NCI-H1930 (cell line): ENCODE data around the gene NR3C2.
"Not testable (repeated sequence)": the region's sequence is repeated elsewhere in the genome, so short reads cannot be mapped to it uniquely, and the experiment has no call there.

ENCODE experiments used
- DNase-seq, 2 experiments: peaks; one replicate each; lab custom pipeline; 2025; lab: John Stamatoyannopoulos, UW

The NR3C2 gene

DNA sequence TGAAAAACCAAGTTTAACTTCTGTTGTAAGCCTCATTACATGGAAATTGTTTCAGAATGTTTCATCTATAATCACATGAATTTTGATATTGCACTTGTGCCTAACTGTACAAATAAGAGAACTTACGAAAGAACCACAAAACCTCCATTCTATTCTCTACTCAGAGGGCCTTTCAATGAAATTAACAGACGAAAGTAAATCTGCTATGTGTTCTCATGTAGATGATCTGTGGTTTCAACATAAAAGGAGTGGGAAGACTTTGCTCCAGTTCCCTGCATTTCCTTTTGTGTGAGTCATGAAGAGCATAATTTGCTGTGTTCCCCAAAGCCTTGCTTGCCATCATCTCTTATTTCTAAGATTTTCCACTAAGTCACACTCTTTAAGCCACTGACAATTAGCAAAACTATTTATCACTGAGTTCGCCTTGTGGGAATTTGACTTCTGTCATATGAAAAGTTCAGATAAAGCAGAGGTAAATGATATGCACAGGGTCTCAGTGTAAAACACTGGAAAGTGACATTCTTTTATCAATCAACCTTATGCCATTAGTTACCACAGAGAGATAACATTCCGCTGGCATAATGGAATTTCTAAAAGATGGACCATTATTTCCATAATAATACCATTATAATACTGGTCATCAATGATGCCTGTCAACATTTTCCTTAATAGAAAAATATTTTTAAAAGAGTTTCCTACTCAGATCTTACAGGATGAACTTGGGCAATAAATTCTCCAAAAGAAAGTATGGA lies 329.8 kb downstream of the NR3C2 start:
- DNase-seq: no peak

- DNase-seq: no peak
These were observed 332.0 kb downstream of the NR3C2 start for GRCh38 chr4:148110169-148110568.

DNA sequence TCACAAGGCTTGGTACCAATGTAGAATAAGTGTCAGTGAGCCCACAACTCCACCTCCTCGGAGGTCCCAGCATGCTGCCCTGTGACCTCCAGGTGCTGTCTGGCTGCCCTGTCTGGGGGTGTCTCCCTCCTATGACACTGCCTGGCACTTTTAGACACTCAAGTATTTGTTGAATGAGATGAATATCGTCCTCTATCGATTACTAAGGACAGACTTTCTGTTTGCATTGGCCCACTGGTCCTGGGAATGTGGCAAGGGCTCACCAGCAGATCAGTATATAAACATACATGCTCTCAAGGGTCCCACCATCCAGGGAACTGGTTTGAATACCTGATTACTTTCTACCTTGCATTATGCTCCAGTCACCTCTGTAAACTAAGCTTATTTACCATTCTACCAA lies 333.0 kb downstream of the NR3C2 start:
- no peak for DNase-seq

DNA sequence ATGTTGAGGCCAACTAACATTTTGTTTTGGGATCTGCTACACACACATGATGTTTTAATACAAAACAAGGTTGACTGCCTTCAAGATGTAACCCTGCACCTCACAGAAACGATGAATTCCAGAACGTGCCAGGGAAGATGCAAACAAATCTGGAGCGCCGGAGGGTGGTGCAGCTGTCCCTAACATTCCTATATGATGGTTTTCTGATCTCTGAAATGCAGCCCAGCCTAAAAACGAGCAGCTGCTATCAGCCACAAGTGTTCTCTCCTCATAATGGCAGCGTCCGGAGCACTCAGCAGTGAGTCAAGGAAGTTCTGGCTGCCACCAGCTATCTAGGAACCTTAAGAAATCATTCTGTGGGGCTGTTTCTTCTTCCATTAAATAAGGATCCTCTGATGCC lies 333.4 kb downstream of the NR3C2 start:
- DNase-seq: no peak

DNA sequence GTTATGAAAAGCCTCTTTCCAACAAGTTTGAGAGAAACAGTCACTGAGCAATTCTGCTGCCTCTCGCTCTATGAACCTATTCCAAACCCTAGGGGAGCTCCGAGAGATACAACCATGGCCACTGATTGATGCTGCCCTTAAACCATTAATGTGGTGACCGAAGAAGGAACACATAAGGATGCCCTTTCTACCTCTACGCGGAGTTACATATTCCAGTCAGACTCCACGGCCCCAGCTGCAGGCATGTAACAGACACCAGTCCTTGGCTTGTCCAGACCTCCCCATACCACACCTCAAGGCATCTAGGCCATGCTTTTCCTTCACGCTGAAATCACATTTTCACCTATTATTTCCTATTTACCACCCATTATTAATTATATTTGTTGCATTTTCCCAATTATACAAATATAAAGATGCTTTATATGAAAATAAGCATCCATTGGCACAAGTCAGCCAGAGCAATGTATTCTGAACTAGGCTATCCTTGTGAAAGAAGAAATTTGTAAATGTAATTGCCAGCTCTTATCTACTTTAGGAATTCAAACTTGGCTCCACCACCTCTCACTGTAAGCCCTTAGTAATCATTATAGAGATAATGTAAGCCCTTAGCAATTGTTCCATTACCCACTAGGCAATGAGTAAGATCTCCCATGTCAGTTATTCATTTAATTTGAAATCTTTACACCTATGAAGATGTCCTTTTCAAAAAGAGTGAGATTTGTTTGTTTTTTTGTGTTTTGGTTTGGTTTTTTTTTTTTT lies 338.4 kb downstream of the NR3C2 start:
- no peak for DNase-seq

DNA sequence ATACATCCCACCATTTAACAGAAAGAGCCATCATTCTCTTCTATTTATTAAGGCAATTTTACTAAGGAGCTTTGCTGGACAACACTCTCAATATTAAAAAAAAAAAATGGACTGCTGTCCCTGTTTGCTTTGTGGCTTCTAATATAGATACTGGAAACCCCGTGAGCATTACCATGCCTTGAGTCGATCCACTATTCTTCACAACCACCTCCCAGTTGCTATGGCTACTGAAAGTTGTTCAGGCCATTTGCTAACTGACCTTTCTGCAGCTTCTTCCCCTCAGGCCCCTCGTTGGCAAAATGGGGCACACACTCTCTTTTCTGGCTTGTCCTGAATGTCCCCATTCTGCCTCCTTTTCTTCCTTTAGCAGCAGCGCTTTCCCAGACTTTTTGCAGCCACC lies 340.4 kb downstream of the NR3C2 start:
- DNase-seq: no peak

DNA sequence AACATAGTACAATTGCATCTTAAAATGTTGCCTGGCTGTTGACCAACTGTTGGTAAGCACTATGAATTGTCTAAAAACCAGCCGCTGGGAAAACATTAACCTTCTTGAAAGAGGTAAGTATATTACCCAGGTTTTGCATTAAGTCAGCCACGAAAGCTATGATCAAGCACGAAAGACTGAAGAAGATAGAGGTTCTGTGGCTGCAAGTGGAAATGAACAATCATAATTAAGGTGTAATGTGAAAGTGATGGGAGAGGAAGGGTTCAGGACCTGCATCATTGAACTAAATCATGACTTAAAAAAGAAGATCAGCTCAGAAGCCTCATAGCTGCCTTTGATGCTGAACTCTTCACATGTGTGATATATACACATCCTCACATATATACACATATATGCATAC lies 341.0 kb downstream of the NR3C2 start:
- DNase-seq: no peak

GRCh38 chr4:148097801-148098200 lies 344.4 kb downstream of the NR3C2 start:
- DNase-seq: no peak

- DNase-seq: no peak
These were observed 346.8 kb downstream of the NR3C2 start for GRCh38 chr4:148095346-148095923.

- DNase-seq: no peak
These were observed 348.1 kb downstream of the NR3C2 start for GRCh38 chr4:148094149-148094548.

DNA sequence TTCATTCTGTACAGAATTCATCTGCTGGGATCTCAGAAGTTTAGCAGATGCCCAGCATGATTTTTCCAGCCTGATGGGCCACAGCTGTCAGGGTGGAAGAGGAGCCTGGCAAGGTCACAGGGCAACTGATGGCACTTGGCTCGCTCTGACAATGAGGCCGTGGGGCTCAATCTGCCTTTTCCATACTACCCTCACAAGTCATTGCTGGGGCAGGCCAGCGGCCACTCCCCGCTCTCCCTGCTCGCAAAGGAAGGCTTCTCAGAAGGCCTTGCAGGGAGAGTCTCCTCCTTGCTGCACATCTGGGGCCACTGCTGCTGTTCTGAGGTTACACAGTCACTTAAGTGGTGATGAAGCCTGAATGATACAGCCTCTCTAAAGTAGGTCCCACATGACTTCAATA lies 349.1 kb downstream of the NR3C2 start:
- no peak for DNase-seq

DNA sequence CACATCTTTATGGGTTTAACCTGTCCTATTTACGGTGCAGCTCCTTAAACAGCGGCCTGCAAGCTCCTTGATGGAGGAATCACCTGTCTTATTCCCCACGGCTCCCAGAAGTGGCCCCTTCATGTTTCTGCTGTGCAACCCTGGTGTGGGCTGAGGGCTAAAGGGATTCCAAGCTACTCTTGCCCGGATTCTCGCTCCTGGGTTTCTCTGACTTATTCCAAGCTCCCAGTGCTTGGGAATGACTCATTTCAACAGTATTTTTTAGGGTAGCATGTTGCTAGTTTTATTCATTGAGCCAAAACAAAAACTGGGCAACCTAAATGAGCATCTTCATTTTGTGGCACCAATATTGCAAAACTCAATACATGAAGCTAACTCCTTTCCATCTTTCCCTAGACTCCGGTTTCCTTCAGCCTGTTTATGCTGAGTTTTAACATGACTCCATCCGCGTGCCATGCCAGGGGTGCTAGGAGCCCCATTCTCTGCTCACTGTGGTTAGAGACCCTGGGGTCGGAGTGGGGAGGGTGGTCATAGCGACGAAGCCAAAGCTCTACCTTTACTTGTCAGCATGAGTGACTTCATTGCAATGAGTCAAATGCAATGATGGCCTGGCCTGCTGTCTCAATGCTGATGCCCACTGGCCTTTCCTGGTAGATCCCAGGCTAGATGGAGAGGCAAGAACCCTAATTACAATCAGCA lies 349.7 kb downstream of the NR3C2 start:
- DNase-seq: no peak

- no peak for DNase-seq
These were observed 350.3 kb downstream of the NR3C2 start for GRCh38 chr4:148091896-148092295.

GRCh38 chr4:148090503-148091476 lies 351.4 kb downstream of the NR3C2 start:
- no peak for DNase-seq

- no peak for DNase-seq
These were observed 352.2 kb downstream of the NR3C2 start for GRCh38 chr4:148090029-148090428.

- DNase-seq: no peak
These were observed 352.6 kb downstream of the NR3C2 start for GRCh38 chr4:148089624-148090023.

DNA sequence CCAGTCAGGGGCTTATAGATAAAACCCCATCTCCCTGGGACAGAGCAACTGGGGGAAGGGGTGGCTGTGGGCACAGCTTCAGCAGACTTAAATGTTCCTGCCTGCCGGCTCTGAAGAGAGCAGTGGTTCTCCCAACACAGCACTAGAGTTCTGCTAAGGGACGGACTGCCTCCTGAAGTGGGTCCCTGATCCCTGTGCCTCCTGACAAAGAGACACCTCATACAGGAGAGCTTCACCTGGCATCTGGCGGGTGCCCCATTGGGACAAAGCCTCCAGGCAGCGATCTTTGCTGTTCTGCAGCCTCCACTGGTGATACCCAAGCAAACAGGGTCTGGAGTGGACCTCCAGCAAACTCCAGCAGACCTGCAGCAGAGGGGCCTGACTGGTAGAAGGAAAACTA lies 359.1 kb downstream of the NR3C2 start:
- DNase-seq: not testable (repeated sequence)

- DNase-seq: no peak
These were observed 360.5 kb downstream of the NR3C2 start for GRCh38 chr4:148081745-148082144.

DNA sequence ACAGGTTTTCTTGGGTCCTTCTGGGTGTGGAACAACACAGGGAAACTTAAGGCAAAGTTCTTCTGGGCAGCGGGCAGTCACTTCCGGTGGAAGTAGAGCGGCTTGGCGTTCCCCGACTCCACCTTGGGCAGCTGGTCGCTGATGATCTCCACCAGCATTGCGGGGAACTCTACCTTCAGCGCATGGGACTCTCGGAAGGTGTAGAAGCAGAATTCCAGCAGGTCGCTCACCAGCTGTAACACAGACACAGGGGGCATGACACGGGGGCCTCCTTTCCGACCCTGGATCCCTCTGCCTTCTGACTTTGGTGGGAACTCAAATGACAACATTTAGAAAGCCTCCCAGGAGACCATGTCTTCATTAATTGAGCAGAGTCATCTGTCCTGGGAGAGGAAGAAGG lies 360.9 kb downstream of the NR3C2 start:
- DNase-seq: no peak

- no peak for DNase-seq
These were observed 362.3 kb downstream of the NR3C2 start for GRCh38 chr4:148079961-148080360.

DNA sequence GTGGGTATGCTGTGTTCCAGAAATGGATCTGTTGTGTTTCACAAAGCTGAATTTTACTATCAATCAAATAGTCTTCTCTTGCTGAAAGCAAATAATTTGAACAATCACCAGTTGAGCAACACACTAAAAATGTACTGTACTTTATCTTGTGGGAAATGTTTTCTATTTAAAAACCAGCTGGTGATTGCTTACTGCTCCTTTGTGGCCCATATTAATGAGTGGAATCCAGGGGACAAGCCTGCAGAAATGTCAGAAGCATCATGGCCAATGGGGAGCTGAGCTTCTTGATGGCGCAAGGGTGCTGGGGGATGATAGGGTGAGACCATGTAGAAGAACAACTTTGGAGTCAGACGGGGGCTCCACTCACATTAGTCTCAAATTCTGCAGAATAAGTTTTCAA lies 364.2 kb downstream of the NR3C2 start:
- no peak for DNase-seq
